ENCODE data around the gene RBBP7.
"Not testable (repeated sequence)": the region's sequence is repeated elsewhere in the genome, so short reads cannot be mapped to it uniquely, and the experiment has no call there.

RBBP7 gene

GRCh38 chrX:16862829-16863228 lies 7.3 kb downstream of the RBBP7 start:
- no peak for DNase-seq (ENCODE audit: low read depth)

- DNase-seq (ENCODE audit: low read depth), result no peak
Observed at GRCh38 chrX:16856744-16857143, 13.4 kb downstream of the RBBP7 start.

DNA sequence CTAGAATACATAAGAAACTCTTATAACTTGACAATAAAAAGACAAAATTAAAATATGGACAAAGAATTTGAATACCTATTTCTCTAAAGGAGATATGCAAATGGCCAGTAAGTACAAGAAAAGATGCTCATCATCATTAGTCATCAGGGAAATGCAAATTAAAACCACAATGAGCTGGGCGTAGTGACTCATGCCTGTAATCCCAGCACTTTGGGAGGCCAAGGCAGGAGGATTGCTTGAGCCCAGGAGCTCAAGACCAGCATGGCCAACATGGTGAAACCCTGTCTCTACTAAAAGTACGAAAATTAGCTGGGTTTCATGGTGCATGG lies 14.1 kb downstream of the RBBP7 start:
- not testable (repeated sequence) for DNase-seq (ENCODE audit: low read depth)

DNA sequence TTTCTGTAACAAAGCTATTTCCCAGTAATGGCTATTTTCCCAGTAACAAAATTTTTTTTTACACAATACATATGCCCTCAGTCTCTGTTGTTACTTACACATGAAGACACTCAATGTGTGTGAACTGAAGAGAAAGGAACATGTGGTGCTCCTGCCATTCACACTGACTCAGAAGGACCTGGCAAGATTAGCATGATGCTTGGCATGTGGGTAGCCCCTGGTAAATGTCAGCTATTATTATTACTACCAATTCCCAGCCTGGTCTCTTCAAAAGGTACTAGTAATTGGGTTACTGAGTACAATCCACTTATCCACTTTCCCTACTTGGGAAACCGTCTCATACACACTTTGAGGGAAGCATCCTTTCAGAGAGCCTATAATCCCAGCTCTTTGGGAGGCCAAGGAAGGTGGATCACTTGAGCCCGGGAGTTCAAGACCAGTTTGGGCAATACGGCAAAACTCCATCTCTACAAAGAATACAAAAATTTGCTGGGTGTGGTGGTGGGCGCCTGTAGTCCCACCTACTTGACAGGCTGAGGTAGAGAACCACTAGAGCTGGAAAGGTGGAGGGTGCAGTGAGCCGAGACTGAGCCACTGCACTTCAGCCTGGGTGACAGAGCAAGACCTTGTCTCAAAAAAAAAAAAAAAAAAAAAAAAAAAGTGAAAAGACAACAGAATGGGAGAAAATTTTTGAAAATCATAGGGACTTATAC lies 14.6 kb downstream of the RBBP7 start:
- DNase-seq (ENCODE audit: low read depth), result no peak

DNA sequence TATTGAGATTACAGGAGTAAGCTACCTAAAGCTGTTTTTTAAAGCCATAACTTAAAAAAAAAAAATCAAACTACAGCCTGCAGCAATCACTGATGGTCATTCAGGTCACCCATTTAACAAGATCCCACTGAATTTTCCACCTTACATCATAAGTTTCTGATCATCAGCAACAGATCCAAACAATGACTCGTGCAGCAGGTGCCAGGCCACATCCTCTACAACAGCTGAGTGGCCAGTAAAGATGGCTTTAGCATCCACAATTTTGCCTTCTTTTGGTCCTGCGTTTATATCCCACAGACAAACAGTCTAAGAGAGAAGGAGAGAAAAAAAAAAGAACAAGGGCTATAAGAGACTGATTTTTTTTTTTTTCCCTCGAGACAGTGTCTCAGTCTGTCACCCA lies 16.6 kb downstream of the RBBP7 start:
- no peak for DNase-seq (ENCODE audit: low read depth)

- DNase-seq (ENCODE audit: low read depth), result no peak
Observed at GRCh38 chrX:16852617-16853179, 17.5 kb downstream of the RBBP7 start.

- DNase-seq (ENCODE audit: low read depth), result no peak
Observed at GRCh38 chrX:16851827-16852226, 18.3 kb downstream of the RBBP7 start.

DNA sequence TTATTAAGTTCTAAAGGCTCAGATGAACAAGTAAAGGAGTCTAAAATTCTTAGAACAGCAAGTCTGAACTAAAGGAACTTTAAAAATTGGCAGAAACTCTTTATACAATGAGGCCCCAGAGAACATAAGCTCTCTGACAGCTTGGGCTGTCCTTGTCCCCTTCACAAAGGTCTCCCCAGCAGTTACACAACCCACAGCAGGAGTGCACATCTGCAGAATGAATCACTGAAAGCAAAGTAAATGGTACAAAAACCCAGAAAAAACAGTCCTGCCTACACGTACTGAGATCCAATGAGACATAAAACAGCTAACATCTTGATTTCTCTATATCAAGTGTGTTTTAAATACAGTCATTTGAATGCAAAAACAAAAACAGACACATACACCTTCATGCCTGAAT lies 18.7 kb downstream of the RBBP7 start:
- DNase-seq (ENCODE audit: low read depth), result no peak

DNA sequence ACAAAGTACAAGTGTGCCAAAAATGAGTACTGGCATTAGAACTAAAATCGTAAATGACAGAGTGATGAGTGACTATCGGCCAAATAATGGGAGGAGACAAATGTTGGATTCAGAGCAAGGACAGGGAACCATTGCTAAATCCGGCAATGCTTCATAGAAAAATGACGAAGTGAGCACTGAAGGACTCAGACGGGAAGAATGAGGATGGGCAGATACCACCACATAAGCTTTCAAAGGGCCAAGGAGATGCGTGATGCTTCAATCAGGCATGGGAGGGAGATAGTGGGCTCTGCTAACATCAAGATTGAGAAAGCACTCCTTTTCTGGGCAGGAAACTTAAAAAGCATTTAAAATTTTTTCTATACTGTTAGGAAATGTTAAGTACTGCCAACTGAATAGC lies 21.6 kb downstream of the RBBP7 start:
- no peak for DNase-seq (ENCODE audit: low read depth)

- DNase-seq (ENCODE audit: low read depth), result no peak
Observed at GRCh38 chrX:16845686-16846085, 24.5 kb downstream of the RBBP7 start.

DNA sequence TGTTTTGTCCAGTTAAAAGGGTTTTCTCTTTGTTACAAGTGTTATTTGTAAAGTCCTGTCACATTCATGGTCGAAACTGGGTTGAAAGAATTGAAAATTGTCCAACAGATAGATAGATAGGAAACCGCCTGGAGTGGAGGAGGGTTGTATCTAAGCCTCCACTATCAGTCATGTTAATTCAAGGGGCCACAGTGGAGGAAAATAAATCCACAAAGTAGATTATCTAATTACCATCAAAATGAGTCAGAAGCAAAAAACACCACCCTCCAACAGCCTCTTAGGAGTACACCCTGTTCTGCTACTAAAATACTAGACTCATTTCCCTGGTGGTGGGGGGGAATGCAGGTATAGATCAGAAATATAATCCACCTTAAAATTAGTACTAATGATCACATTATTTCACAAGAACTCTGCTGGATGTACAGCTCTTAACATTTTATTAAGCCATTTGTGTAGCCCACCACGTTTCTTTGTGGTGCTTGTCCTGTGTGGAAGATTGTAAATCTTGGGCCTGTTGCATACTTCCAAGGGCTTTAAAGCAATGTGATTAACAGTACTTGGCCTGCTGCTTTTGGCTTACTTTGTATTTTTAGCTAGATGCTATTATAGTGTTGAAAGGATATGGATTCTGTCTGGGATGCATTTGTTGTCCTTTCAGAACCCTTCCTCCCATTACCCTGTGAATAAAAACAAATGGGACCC lies 26.8 kb downstream of the RBBP7 start:
- DNase-seq (ENCODE audit: low read depth), result no peak

DNA sequence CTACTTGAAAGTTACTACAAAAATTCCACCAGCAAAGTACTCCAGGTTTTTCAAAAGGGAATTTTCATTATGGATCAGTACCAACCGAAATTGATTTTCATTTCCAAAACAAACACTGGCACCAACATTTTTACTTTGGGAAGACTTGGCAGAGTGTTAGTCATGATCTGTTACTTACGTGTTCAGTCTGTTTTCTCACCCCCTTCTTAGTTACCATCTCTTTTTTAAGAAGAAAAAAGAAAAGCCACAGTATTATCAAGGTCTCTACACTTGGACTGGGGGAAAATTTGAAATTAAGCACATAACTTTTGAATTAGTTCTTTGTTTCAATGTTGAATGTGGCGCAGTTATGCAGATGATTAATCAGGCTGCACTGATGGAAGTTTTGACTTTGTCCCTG lies 27.5 kb downstream of the RBBP7 start:
- no peak for DNase-seq (ENCODE audit: low read depth)

DNA sequence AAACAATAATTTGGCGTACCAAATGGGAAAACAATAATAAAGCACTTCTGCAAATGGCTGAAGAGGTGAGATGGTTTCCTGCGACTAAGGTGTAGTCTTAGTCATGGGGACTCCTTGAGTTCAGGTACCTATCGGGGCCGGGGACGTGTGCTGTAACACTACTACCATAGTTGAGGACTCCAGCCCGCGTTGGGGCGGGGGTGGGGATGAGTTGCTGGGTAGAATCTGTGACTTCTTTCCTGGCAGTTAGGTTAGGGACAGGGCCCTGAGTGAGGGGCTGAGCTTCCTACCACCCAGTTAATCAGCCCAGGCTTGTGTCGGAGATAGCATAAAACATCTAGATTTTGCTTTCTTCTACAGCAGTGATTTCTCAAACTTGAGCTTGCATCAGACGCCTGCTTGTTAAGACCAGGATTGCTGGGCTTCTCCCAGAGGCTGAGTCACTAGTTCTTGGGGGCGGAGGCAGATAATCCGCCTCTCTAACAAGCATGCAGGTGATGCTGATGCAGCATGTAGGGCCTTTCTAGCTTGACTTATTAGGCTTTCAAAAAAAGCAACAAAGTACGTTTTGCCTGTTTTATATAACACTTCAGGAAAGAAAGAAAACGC lies 30.2 kb downstream of the RBBP7 start:
- DNase-seq (ENCODE audit: low read depth), result no peak

DNA sequence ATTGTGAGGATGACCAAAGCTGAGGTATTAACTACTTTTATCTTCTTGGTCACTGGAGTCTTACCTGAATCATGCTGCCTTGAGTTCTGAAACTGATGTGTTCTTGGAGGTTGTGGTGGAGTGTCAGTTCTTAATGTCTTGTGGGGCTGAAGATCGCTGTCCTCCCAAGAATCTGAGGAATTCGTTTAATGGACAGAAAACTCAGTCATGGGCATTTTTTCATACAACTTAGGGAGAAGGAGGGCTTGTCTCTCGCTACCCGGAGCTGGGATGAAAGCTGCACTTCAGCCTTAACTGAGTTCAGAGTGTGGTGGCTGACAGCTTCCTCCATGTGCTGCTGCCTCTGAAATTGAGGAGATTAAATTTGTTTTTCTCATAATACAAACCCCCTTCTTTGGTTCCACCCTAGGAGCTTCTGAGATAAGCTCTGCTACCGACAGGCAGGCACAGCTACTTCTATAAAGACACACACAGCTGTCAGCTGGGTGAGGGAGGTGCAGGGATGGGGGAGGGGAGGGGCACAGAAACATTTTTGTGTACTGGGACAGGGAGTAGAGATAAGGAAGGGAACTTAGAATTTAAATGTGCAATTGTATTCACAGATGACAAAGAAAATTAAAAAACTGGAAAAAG lies 30.8 kb downstream of the RBBP7 start:
- no peak for DNase-seq (ENCODE audit: low read depth)

GRCh38 chrX:16838202-16839066 lies 31.7 kb downstream of the RBBP7 start:
- DNase-seq (ENCODE audit: low read depth), result no peak

DNA sequence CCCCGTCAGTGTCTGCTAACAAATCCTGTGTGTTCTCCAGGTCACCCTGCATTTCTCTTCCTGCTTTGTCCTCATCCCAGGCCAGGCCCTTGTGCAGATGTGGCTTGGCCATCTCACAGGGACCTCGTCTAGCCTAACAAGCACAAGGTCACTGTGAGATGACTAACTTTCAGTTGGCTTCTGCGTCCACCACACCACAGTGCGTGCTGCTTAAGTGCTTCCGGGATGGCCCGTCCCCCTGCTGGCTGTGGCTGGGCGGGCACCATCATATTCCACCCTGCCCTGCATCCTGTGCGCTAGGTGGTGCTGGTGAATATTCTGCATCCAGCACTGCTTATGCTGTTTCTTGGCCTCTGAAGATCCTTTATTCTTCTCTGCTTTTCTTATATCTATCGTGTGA lies 33.8 kb downstream of the RBBP7 start:
- no peak for DNase-seq (ENCODE audit: low read depth)

DNA sequence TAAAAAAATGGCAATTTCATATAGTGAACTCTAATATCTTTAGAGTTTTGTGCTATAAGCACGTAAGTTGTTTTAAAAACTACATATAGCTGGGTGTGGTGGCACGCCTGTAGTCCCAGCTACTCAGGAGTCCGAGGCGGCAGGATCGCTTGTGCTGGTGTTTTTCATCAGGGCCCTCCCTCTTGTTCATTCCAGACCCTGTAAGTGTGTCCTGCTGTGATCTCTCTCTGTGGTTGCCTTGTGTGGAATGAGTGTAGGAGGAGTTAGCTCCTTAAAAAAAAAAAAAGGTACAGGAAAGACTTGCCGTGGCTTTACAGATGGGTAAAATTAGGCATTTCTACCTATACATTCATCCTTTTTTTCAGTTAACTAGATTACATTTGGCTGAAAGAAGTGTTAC lies 35.4 kb downstream of the RBBP7 start:
- no peak for DNase-seq (ENCODE audit: low read depth)

DNA sequence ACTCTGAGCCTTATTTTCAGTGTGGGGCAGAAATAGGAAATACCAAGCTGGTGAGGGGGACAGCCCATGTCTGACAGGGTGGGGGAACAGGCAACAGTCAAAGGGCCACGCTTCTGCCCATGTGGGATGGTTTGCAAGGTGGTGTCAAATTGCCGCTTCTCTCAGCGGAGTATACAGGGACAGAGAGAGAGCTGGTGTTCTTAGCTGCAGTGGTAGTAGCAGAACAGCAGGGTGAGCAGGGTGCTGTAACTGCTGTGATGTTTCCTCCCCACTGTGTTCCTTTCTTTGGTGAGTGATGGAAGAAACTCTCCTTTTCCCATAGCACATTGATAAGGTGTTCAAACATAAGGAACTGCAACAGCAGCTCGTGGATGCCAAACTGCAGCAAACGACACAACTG lies 37.9 kb downstream of the RBBP7 start:
- DNase-seq (ENCODE audit: low read depth), result no peak

GRCh38 chrX:16828124-16828908 lies 41.8 kb downstream of the RBBP7 start:
- DNase-seq (ENCODE audit: low read depth), result no peak

GRCh38 chrX:16827225-16827624 lies 42.9 kb downstream of the RBBP7 start:
- DNase-seq (ENCODE audit: low read depth), result no peak

GRCh38 chrX:16826207-16826606 lies 44.0 kb downstream of the RBBP7 start:
- DNase-seq (ENCODE audit: low read depth), result no peak

All from stimulated activated CD8-positive, alpha-beta memory T cell treated with anti-CD3 and anti-CD28 coated beads, Interleukin-7, amount 100 ng/mL, for 24 hours (primary cell).